ENCODE measurements around the gene TM4SF4. TPM values are rescaled to one million over a fixed set of nuclear protein-coding genes. Genes with fewer than 3 reads are reported as not detected.
A peak's percentile ranks its signal among the peaks of the same experiment; 100 is the strongest.

TM4SF4 gene
- total and polyA plus RNA-seq, 2 donors (not counting 1 experiment from before 2014, with no cell fraction given), result not detected

DNA sequence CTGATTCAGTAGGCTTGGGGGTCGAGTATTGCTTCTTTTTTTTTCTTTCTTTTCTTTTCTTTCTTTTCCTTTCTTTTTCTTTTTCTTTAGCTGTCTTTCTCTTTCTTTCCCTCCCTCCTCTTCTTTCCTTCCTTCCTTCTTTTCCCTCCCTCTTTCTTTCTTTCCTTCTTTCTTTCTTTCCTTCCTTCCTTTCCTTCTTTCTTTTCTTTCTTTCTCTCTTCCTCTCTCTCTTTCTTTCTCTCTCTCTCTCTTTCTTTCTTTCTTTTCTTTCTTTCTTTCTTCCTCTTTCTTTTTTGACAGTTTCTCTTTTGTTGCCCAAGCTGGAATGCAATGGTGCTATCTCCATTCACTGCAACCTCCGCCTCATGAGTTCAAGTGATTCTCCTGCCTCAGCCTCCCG is 36.0 kb downstream of the TM4SF4 start:
- TF ChIP-seq EZH2 (IDR thresholded peaks at IDR 0.05; ENCODE audit: borderline replicate concordance, insufficient read depth, low read depth, low read length, poor library complexity, severe bottlenecking) (no peak), CTCF (IDR thresholded peaks at IDR 0.05) (peak; percentile 15)
- DNase-seq, result no peak
- Histone ChIP-seq H2AFZ (ENCODE audit: insufficient read depth, low read depth, low read length, poor library complexity, severe bottlenecking) (no peak overlapping the region), H3K4me2 (replicated peaks; ENCODE audit: low read depth, low read length, poor library complexity, severe bottlenecking) (no peak overlapping the region), H3K9ac (ENCODE audit: low read length) (no peak overlapping the region), H3K36me3 (replicated peaks in 1 of 2; ENCODE audit: control extremely low read depth in 1 of 2, control insufficient read depth in 1 of 2, extremely low read depth in 1 of 2, insufficient read depth in 2 of 2, low read length in 1 of 2) (no peaks in the 10 kb centered on the region), H3K4me1 (ENCODE audit: control insufficient read depth in 2 of 2, insufficient read depth in 2 of 2, low read length in 2 of 2) (peaks cover 5 to 11% of the 10 kb centered on the region in 2 donors), H3K79me2 (ENCODE audit: control insufficient read depth, insufficient read depth, low read length) (no peaks in the 10 kb centered on the region), H4K20me1 (ENCODE audit: control insufficient read depth, insufficient read depth, low read length, poor library complexity, severe bottlenecking) (no peaks in the 10 kb centered on the region), H3K4me3 (ENCODE audit: control extremely low read depth in 1 of 5, extremely low read depth in 1 of 5, insufficient read depth in 1 of 5, low read depth in 2 of 5, low read length in 4 of 5) (no peak overlapping the region), H3K27ac (ENCODE audit: low read length in 2 of 2) (no peak overlapping the region), H3K9me3 (ENCODE audit: control extremely low read depth in 1 of 3, control insufficient read depth in 2 of 3, insufficient read depth in 1 of 3, low read length in 2 of 3) (no peaks in the 10 kb centered on the region), H3K27me3 (replicated peaks in 1 of 4; ENCODE audit: control extremely low read depth in 1 of 4, control insufficient read depth in 3 of 4, insufficient read depth in 4 of 4, low read length in 3 of 4) (peaks cover 0 to 3% (median 0%) of the 10 kb centered on the region in 4 experiments)
- intact Hi-C loops (cut with micrococcal nuclease), result loop anchor here (5.0 kb wide), 1 partner anchor 712 kb away; no protein-coding TSS in a partner anchor
- Mint-ChIP-seq H3K9me3 (ENCODE audit: insufficient read depth) (no peaks in the 10 kb centered on the region), H3K4me1 (peaks cover 14% of the 10 kb centered on the region), H3K27ac (no peak overlapping the region), H3K27me3 (peaks cover 16% of the 10 kb centered on the region), H3K4me3 (no peak overlapping the region)
- no peak for ATAC-seq (ENCODE audit: low read depth)
- POLR2A ChIA-PET, result no interaction called here
- 82% methylated on average over 3 of the region's 3 CpGs for WGBS (ENCODE audit: insufficient coverage)
- CTCF ChIA-PET, result interaction anchor here (0.6 kb wide), 1 partner anchor 900 kb away, joined by 5 read pairs; no protein-coding TSS in a partner anchor

DNA sequence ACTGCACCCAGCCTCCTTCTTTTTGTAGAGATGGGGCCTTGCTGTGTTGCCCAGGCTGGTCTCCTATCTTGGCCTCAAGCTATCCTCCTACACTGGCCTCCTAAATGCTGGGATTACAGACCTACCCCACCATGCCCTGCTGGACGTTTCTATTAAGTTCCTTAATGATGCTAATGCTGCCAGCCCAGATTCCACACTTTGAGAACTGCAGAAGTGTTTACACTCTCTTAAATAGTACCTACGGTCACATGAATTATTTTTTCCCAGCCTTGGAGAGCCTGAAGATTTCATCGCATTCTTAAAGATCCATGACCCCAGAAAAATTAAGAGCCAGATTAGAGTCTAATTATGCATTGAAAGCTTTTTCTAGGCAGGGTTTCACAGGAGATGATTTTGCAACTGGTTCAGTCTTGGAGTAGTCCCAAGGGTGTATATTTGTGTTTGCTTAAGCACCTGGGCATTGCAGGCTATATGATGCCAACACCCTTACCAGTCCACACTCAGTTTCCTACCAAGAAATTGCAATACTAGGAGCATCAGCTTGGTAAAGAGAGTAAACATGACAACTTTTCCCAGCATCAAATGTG is 36.6 kb downstream of the TM4SF4 start:
- peaks cover 16% of the 10 kb centered on the region for H3K27me3 Mint-ChIP-seq
- no peak for TF ChIP-seq CTCF (IDR thresholded peaks at IDR 0.05)
- no peak for TF ChIP-seq EZH2 (IDR thresholded peaks at IDR 0.05; ENCODE audit: borderline replicate concordance, insufficient read depth, low read depth, low read length, poor library complexity, severe bottlenecking)
- no peak overlapping the region for H3K4me3 ChIP-seq (ENCODE audit: control extremely low read depth in 1 of 5, extremely low read depth in 1 of 5, insufficient read depth in 1 of 5, low read depth in 2 of 5, low read length in 4 of 5)
- H3K4me2 ChIP-seq (replicated peaks; ENCODE audit: low read depth, low read length, poor library complexity, severe bottlenecking), result no peak overlapping the region
- no peaks in the 10 kb centered on the region for H4K20me1 ChIP-seq (ENCODE audit: control insufficient read depth, insufficient read depth, low read length, poor library complexity, severe bottlenecking)
- no peak overlapping the region for H3K4me3 Mint-ChIP-seq
- peaks cover 14% of the 10 kb centered on the region for H3K4me1 Mint-ChIP-seq
- no peak overlapping the region for H2AFZ ChIP-seq (ENCODE audit: insufficient read depth, low read depth, low read length, poor library complexity, severe bottlenecking)
- intact Hi-C loops (cut with micrococcal nuclease), result loop anchor here (5.0 kb wide), 1 partner anchor 711 kb away; no protein-coding TSS in a partner anchor
- DNase-seq (no peak), ATAC-seq (ENCODE audit: low read depth) (no peak)
- peaks cover 5 to 11% of the 10 kb centered on the region in 2 donors for H3K4me1 ChIP-seq (ENCODE audit: control insufficient read depth in 2 of 2, insufficient read depth in 2 of 2, low read length in 2 of 2)
- no peaks in the 10 kb centered on the region for H3K9me3 ChIP-seq (ENCODE audit: control extremely low read depth in 1 of 3, control insufficient read depth in 2 of 3, insufficient read depth in 1 of 3, low read length in 2 of 3)
- no peaks in the 10 kb centered on the region for H3K9me3 Mint-ChIP-seq (ENCODE audit: insufficient read depth)
- H3K79me2 ChIP-seq (ENCODE audit: control insufficient read depth, insufficient read depth, low read length), result no peaks in the 10 kb centered on the region
- H3K9ac ChIP-seq (ENCODE audit: low read length), result no peak overlapping the region
- H3K27me3 ChIP-seq (replicated peaks in 1 of 4; ENCODE audit: control extremely low read depth in 1 of 4, control insufficient read depth in 3 of 4, insufficient read depth in 4 of 4, low read length in 3 of 4), result peaks cover 0 to 3% (median 0%) of the 10 kb centered on the region in 4 experiments
- no peaks in the 10 kb centered on the region for H3K36me3 ChIP-seq (replicated peaks in 1 of 2; ENCODE audit: control extremely low read depth in 1 of 2, control insufficient read depth in 1 of 2, extremely low read depth in 1 of 2, insufficient read depth in 2 of 2, low read length in 1 of 2)
- ChIA-PET CTCF (interaction anchor here (0.6 kb wide), 1 partner anchor 900 kb away, joined by 5 read pairs; no protein-coding TSS in a partner anchor), POLR2A (no interaction called here)
- no peak overlapping the region for H3K27ac Mint-ChIP-seq
- no peak overlapping the region for H3K27ac ChIP-seq (ENCODE audit: low read length in 2 of 2)
- WGBS (ENCODE audit: insufficient coverage), result 88% methylated on average over 3 of the region's 3 CpGs

Data from B cell (primary cell).